ENCODE measurements around the gene ZNF385B.

Gene ZNF385B

GRCh38 chr2:179443180-179443579, 418.2 kb downstream of the ZNF385B start:
- TF ChIP-seq, protein P1, sequence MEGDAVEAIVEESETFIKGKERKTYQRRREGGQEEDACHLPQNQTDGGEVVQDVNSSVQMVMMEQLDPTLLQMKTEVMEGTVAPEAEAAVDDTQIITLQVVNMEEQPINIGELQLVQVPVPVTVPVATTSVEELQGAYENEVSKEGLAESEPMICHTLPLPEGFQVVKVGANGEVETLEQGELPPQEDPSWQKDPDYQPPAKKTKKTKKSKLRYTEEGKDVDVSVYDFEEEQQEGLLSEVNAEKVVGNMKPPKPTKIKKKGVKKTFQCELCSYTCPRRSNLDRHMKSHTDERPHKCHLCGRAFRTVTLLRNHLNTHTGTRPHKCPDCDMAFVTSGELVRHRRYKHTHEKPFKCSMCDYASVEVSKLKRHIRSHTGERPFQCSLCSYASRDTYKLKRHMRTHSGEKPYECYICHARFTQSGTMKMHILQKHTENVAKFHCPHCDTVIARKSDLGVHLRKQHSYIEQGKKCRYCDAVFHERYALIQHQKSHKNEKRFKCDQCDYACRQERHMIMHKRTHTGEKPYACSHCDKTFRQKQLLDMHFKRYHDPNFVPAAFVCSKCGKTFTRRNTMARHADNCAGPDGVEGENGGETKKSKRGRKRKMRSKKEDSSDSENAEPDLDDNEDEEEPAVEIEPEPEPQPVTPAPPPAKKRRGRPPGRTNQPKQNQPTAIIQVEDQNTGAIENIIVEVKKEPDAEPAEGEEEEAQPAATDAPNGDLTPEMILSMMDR (IDR thresholded peaks at IDR 0.05; ENCODE audit: low read depth, low read length, missing control alignments) = no peak
- H3K4me3 ChIP-seq (ENCODE audit: low read depth, low read length) = no peak overlapping the region
- DNase-seq (ENCODE audit: low read depth) = no peak
- in situ Hi-C loops (cut with HindIII; ENCODE audit: low sequenced_read_pairs) = no loop called here

- in situ Hi-C loops (cut with HindIII; ENCODE audit: low sequenced_read_pairs) = no loop called here
These were observed 419.2 kb downstream of the ZNF385B start for GRCh38 chr2:179442206-179442605.

GRCh38 chr2:179441551-179441950, 419.9 kb downstream of the ZNF385B start:
- no peak overlapping the region for H3K4me3 ChIP-seq (ENCODE audit: low read depth, low read length)
- no peak for DNase-seq (ENCODE audit: low read depth)
- TF ChIP-seq, protein P1 (IDR thresholded peaks at IDR 0.05; ENCODE audit: low read depth, low read length, missing control alignments) = no peak
- in situ Hi-C loops (cut with HindIII; ENCODE audit: low sequenced_read_pairs) = no loop called here

More at GRCh38 chr2:179442206-179442605, 419.2 kb downstream of the ZNF385B start:
- no peak overlapping the region for H3K4me3 ChIP-seq (ENCODE audit: low read depth, low read length)
- DNase-seq (ENCODE audit: low read depth) = no peak
- TF ChIP-seq, protein P1 (IDR thresholded peaks at IDR 0.05; ENCODE audit: low read depth, low read length, missing control alignments) = no peak

DNA sequence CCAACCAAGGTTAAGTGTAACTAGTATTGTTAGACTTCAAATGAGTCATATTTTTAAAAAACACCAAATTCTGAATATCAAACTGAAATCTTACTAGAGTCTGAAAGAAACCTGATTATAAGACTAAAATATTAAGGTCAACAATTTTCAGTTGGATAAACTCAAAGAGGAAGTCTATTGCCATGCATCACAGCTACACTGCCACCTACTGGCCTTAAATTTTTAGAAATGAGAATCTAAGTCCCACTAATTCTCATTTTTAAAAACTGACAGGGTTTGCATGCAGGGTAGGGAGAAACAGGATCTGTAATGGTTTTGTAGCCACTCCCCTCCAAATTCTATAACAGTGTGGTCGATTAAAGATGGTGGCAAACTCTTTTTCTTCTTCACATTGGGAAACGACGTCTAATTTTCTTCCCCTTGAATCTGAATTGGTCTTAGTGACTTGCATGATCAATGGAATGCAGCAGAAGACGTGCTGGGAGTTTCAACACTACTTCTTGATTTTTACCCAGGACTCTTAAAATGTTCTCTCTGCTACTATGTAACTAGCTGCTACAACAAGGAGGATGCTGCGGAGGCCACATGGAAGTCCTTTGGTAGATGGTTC, 420.7 kb downstream of the ZNF385B start:
- peak; percentile 19 for DNase-seq (ENCODE audit: low read depth)
- H3K4me3 ChIP-seq (ENCODE audit: low read depth, low read length) = no peak overlapping the region
- TF ChIP-seq, protein P1 (IDR thresholded peaks at IDR 0.05; ENCODE audit: low read depth, low read length, missing control alignments) = peak; percentile 55
- in situ Hi-C loops (cut with HindIII; ENCODE audit: low sequenced_read_pairs) = no loop called here

DNA sequence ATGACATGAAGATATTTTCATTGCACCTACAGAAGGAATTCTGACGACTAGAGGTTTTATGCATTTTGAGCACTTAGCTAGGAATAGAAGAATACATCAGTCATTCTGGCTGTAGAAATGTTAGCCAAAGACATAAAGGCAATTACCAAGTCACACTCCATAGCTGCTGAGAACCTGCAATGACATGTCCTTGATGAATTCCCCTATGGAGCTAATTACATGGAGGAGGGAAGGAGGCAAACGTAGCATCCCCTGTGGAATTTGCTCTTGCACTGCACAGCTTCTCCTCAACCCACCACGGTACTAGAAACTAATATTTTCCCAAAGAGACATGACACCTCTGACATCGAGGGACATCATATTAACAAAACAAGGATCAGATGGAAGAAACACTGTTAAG, 422.8 kb downstream of the ZNF385B start:
- in situ Hi-C loops (cut with HindIII; ENCODE audit: low sequenced_read_pairs) = no loop called here
- H3K4me3 ChIP-seq (ENCODE audit: low read depth, low read length) = no peak overlapping the region
- TF ChIP-seq, protein P1 (IDR thresholded peaks at IDR 0.05; ENCODE audit: low read depth, low read length, missing control alignments) = no peak
- no peak for DNase-seq (ENCODE audit: low read depth)

DNA sequence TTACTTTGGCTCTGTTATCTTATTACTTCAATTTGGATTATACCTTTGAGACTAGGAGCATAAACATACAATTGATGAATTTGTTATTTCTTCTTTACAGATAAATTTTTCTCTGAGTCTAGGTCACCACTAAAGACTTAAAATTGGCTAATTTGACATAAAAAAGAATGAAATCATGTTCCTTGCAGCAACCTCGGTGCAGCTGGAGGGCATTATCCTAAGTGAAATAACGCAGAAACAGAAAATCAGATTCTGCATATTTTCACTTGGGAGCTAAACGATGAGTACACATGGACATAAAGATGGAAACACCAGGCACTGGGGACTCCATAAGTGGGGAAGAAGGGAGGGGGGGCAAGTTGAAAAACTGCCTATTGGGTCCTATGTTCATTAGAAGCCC, 424.0 kb downstream of the ZNF385B start:
- no peak for DNase-seq (ENCODE audit: low read depth)
- no peak overlapping the region for H3K4me3 ChIP-seq (ENCODE audit: low read depth, low read length)
- TF ChIP-seq, protein P1 (IDR thresholded peaks at IDR 0.05; ENCODE audit: low read depth, low read length, missing control alignments) = no peak
- in situ Hi-C loops (cut with HindIII; ENCODE audit: low sequenced_read_pairs) = no loop called here

All from astrocyte of the cerebellum (primary cell).